ENCODE results near the gene FAM81A.

The FAM81A gene

GRCh38 chr15:59545573-59545972 is 107.6 kb downstream of the FAM81A start:
- DNase-seq: no peak

DNA sequence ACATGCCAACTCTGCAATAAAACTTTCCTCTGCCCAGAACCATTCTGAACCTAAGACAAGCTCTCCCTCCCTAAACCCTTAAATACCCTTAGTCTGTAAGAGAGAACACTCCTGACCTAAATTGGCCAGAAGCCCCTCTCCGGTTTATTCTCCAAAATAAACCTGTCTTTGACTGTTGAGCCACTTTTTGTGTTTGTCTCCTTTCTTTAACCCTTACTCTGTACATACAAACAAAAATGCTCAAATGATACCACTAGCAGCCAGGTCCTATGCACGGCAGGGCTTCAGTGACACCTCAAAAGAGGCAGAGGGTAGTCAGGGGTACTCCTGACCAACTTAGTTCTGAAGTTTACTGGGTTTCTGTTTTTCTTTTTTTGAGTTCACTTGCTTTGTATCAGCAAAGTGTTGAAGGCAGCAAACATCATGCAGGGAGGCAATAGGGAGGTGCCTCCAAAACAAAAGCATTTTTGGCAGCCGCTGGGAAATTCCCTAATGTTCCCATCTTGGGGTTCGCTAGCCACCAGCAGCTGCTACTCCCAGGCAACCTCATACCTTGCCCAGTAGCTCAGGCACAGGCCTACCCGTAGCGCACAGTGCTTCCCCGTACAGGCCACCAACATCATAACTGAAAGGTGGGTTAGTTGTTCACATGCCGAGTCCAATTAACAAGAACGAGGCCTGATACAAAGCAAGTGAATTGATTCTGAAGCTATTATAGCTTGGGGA is 110.7 kb downstream of the FAM81A start:
- no peak for DNase-seq

GRCh38 chr15:59549301-59550185 is 111.6 kb downstream of the FAM81A start:
- no peak for DNase-seq

DNA sequence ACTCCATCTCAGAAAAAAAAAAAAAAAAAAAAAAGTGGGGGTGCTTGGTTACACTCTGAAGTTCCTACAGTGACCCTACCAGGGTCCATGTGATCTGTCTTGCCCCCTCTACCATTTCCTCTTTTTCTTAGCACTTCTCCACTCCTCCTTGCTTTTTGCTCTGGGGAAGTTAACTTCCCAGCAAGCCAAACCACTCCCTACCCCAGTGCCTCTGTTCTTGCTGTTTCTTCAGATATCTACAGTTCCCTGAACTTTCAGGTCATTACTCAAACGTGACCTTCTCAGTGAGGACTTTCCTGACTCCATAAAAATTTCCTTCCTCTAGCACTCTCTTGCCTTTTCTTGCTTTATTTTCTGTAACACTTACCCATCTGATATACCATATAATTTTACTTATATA is 112.5 kb downstream of the FAM81A start:
- no peak for DNase-seq

DNA sequence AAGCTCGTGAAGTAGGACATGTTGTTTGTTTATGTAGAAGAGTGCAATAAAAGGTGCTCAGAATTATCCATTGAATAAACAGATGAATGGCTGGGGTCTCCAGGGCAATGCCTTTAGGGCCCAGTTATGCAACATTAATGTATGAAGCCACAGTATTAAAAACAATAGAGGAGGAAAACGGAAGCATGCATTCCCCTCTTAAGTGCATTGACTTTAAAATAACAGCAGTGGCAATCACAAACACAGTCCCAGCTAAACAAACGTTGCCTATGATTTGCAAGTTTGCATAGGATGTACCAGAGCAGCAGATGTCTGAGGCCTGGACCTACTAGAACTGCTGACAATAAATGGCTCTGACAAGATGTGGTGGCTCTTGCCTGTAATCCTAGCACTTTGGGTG is 113.0 kb downstream of the FAM81A start:
- no peak for DNase-seq

DNA sequence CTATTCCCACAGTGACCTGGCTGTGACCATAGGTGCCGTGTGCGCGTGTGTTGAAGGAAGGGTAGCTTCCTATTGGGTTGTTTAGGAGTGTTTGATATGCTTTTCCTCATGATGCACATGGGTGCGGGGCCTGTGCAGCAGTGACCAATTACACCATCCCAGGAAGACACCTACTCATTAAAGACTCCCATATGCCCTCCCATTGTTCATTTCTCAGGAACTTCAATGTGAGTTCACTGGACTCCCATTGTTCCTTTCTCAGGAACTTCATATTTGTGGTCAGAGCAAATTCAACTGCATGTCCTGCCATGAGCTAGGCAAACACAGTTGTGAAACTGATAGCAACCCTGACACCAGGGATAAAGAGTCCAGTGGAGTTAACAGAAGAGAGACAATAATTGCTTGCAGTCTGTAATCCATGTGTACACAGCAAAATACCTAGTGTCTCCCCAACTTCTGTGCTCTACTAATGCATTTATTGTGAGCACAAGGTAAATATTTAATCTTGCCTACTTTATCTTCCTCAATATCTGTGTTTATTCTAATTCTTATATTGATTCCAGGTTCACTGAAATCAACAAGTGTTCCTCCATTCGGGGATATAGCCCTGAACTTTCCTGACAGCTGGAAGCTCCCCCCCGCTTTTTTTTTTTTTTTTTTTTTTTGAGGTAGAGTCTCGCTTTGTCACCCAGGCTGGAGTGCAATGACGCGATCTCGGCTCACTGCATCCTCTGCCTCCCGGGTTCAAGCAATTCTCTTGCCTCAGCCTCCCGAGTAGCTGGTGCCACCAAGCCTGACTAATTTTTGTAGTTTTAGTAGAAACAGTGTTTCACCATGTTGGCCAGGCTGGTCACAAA is 116.1 kb downstream of the FAM81A start:
- no peak for DNase-seq

DNA sequence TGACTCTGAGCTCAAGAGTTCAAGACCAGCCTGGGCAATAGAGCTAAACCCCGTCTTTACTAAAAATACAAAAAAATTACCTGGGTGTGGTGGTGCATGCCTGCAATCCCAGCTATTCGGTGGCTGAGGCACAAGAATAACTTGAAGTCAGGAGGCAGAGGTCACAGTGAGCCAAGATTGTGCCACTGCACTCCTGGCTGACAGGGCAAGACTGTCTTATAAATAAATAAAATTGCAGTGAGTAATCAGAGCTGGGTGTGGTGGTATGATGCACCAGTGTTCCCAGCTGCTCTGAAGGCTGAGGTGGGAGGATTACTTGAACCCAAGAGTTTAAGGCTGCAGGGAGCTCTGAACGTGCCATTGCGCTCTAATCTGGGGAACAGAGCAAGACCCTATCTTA is 117.7 kb downstream of the FAM81A start:
- DNase-seq: no peak

- no peak for DNase-seq
Observed at GRCh38 chr15:59556380-59556779, 118.4 kb downstream of the FAM81A start.

DNA sequence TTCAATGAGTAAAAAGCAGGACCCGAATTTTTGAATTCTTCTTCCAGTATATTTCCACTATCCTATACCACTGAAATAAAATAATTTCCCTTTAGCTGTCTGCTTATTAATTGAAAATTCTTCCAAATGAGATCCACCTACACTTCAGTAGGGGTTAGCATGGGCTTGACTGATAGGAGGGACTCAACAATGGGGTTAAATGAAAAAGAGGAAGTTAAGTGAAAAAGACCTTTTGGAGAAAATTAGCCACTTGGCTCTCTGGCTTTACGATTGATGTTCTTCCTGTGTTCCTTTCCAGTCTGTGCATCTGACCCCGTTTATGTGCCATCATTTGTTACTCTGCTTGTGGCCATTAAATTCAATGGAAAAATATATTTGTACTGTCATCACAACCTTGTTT is 119.6 kb downstream of the FAM81A start:
- DNase-seq: peak; percentile 9

GRCh38 chr15:59558851-59559250 is 120.9 kb downstream of the FAM81A start:
- DNase-seq: no peak

DNA sequence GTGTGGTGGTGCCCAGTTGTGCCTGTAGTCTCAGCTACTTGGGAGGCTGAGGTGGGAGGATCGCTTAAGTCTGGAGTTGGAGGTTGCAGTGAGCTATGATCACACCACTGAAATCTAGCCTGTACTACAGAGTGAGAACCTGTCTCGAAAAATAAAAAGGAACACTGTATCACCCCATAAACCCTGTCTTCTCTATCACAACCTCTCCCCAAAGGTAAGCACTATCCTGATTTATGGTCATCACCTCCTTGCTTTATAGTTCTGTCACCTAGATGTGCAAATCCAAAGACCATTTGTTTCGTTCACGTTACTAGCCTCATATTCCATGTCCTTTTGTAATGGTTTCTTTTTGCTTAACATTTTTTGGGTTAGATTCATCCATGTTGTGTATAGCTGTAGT is 123.6 kb downstream of the FAM81A start:
- no peak for DNase-seq

DNA sequence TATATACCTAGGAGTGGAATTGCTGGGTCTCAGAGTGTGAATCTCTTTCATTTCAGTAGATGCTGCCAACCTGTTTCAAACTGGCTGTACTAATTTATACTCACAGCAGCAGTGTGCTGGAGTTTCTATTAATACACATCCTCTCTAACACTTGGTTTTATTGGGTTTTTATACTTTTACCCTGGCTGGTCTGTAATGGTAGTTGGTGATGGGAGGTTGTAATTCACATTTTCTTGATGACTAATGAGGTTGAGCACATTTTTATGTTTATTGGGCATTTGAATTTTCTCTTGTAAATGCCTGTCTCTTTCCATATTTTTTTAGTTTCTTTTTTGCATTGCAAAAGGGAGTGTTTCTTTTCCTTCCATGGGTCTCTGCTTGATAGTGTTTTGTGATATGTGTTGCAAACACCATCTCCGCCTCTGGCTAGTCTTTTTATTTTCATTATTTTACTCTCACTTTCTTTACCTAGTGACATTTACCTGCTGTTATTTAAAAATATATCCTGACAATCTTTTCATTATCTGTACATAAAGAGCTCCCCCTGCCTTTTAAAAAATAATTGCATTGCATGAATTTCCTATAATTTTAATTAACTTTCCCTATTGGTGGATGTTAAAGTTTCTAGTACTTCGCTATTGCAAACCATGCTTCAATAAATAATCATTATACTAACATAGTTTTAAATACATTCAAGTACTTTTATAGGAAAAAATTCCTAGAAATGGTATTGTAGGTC is 124.6 kb downstream of the FAM81A start:
- DNase-seq: no peak

GRCh38 chr15:59565299-59565698 is 127.3 kb downstream of the FAM81A start:
- no peak for DNase-seq

DNA sequence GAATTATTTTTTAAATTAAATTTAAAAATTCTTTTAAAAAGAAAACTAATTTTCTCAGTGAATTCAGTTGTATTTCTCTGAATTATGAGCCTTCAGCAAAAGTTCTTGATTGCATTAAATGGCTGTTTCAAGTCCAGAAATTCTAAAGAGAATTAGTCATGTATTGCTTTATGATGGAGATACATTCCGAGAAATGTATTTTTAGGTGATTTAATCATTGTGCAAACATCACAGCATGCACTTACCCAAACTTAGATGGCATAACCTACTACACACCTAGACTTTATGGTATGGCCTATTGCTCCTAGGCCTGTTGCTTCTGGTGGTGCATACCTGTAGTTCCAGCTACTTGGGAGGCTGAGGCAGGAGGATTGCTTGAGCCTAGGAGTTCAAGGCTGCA is 129.3 kb downstream of the FAM81A start:
- DNase-seq: no peak

DNA sequence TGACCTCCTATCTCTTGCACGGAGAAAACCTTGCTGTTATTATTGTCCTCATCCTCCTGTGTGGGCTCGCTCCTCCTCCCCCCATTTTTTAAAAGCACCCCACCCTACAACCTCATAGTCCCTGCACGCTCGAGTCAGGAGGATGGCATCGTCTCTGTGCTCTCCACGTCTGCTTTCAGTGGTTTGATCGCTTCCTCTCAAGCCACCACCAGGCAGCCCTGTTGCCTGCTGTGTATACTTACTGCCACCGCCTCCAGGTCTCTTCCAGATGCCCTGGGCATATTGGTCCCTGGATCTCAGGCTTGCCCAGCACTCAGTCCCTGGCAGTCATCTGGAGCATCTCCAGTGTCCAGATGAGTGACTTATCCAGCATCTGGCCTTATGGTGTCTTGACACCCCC is 131.5 kb downstream of the FAM81A start:
- no peak for DNase-seq

DNA sequence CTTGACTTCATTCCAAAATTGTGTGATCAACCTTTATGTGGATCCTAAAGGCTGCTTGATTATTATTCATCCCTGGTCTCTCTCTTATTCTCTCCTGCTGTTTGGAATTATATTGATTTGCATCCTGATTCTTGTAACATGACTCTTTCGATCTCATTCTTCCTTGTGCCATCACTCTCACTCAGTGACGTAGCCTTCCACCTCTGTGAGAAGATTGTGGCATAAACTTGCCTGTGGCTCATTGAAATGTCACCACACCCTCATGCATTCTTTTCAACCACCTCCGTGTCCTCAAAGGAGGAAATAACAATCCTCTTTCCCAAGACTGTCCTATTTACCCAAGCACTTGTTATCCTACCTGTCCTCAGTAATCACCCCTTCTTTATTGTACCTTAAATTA is 132.3 kb downstream of the FAM81A start:
- DNase-seq: no peak

DNA sequence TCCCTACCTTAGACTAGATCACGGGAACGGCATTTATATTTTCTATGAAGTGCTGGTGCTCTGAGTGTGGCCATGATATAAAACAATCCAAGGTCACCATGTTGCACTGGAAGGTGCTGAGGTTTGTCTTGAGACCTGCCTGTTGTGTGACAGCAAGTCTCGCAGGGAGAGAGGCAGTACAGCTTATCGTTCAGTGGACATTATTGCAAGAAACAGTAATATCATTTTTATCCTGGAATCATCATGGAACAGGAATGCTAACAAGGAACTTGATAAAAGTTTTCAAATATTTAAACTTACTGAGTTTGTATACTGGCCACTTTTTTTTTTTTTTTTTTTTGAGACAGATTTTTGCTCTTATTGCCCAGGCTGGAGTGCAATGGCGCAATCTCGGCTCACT is 133.6 kb downstream of the FAM81A start:
- no peak for DNase-seq
